NCI-H2196 treated with DMSO at 0.1 percent for 48 hours (cell line): Measurements from ENCODE around the gene SLC17A4.

Experiments
- DNase-seq: peaks from one replicate; lab custom pipeline; 2025; ENCODE audit not compliant: unreplicated experiment; lab: John Stamatoyannopoulos, UW

The SLC17A4 gene

GRCh38 chr6:25801436-25801835, 46.9 kb downstream of the SLC17A4 start:
- no peak for DNase-seq

GRCh38 chr6:25804804-25805203, 50.3 kb downstream of the SLC17A4 start:
- no peak for DNase-seq

- no peak for DNase-seq
Measured at GRCh38 chr6:25815194-25815593, 60.7 kb downstream of the SLC17A4 start.

GRCh38 chr6:25816252-25816651, 61.7 kb downstream of the SLC17A4 start:
- no peak for DNase-seq

GRCh38 chr6:25821341-25821740, 66.8 kb downstream of the SLC17A4 start:
- no peak for DNase-seq

- no peak for DNase-seq
Measured at GRCh38 chr6:25829375-25829774, 74.8 kb downstream of the SLC17A4 start.

GRCh38 chr6:25830458-25830857, 75.9 kb downstream of the SLC17A4 start:
- no peak for DNase-seq
